Lower lobe of right lung (tissue), 2 donors: ENCODE data around the gene TNFRSF8. TPM values are rescaled to one million over a fixed set of nuclear protein-coding genes. Genes with fewer than 3 reads are reported as not detected.

Source experiments
- ATAC-seq, 2 donors: fragments of 200-7000 bp; cut with Tn5 transposase; one replicate each; pipeline ENCODE4 v1.9.1; 2020 to 2022; ENCODE audit warnings: mild to moderate bottlenecking in 2 of 2, moderate library complexity in 2 of 2
- DNase-seq: peaks from one replicate; pipeline ENCODE4 v3.0.0-alpha.2; 2020
- H3K27ac ChIP-seq: fragments of 200-600 bp; one replicate; pipeline ENCODE4 v1.8.0; 2022
- H3K27me3 ChIP-seq: fragments of 200-600 bp; one replicate; pipeline ENCODE4 v1.8.0; 2022; ENCODE audit warnings: low read depth
- H3K36me3 ChIP-seq: fragments of 200-600 bp; one replicate; pipeline ENCODE4 v1.8.0; 2022; ENCODE audit warnings: mild to moderate bottlenecking
- H3K4me1 ChIP-seq: fragments of 200-600 bp; one replicate; pipeline ENCODE4 v1.8.0; 2022
- H3K4me3 ChIP-seq: fragments of 200-600 bp; one replicate; pipeline ENCODE4 v1.8.0; 2022; ENCODE audit warnings: mild to moderate bottlenecking
- H3K9me3 ChIP-seq: fragments of 200-600 bp; one replicate; pipeline ENCODE4 v1.8.0; 2022
- CTCF ChIP-seq: fragments of 200-600 bp; IDR thresholded peaks from one replicate; pipeline ENCODE4 v1.8.0; 2022; ENCODE audit warnings: antibody characterized with exemption, mild to moderate bottlenecking
- intact Hi-C: fragments of 100-400 bp; cut with DNase I; formaldehyde crosslinking; loops from one replicate; pipeline ENCODE4 v1.11.0; 2022
- long read RNA-seq: library from polyadenylated mRNA; unstranded; transcript quantifications from one replicate; pipeline ENCODE4 v2.0.0, GENCODE V29; 2021
- total RNA-seq: library from RNA; stranded (reverse); fragmentation: NEBNext Ultra II Directional; extraction: Animal tissue kit (Norgen Biotek cat#: 25700); gene quantifications from one replicate; pipeline ENCODE4 v1.2.1, GENCODE V29; 2021
- donor health status: DM: no; HTN: yes; CAD: no; lungs with severe emphysema.

Gene TNFRSF8
- total RNA-seq: 2.7 TPM
- long read RNA-seq, partial matches to known transcripts: 1 of 5 reads
- long read RNA-seq, other reads (novel, unspliced or antisense): 0 of 5 reads

- peak within 1 kb of the TSS; percentile 6 for H3K4me3 ChIP-seq
- peaks cover 49% of the 10 kb centered on the region for H3K27me3 ChIP-seq
- intact Hi-C loops: no loop called here
- peaks cover 23% of the 10 kb centered on the region for H3K4me1 ChIP-seq
- H3K36me3 ChIP-seq: no peaks in the 10 kb centered on the region
- no peaks in the 10 kb centered on the region for H3K9me3 ChIP-seq
- TF ChIP-seq CTCF: no peak
- peak in 1 of 2 donors; percentile 23 for ATAC-seq
- no peak within 1 kb of the TSS for H3K27ac ChIP-seq
- no peak for DNase-seq
These were observed at the start of gene TNFRSF8 for GRCh38 chr1:12063141-12064072. TNFRSF8 (plus strand) TSS chr1:12063303; CDS start chr1:12063599, 296 bp downstream.

DNA sequence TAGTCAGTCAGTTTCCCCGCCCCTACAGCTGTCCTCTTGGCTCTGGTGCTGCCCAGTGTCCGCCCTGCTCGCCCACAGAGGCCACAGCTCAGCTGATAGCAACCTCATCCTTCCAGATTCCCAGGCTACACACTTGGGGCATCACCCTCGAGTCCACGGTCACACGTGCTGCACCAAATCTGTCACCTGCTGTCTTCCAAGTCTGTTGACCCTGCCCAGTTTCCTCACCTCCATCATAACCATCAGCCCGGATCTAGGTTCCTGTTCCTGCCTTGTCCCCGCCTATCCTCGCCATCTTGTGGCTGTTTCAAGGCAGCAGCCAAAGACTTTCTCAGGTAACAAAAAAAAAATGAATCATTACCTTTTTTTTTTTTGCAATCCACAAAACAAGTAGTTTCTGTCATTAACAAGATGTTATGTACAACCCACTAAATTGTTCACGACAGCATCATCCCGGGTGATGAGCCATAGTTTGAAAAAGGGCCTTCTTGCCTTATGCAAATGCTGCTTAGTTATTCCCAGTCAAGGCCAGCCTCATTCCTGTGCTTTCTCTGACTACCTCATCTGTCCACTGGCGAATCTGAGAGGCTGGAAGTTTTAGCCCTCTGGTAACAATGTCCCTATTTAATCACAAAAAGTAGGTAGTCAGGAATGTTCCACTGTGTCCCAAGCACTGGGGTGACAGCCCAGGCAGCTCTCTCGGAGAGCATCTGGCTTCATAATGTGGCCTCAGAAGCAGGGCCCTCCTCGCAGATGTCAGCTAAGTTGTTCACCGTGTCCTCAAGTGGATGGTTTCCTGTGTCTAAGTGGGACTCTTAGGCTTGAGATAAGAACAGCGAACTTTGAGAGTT lies 48.7 kb upstream of the TNFRSF8 start:
- Histone ChIP-seq H3K27ac (peak overlapping the region; percentile 77), H3K36me3 (peaks cover 43% of the 10 kb centered on the region), H3K9me3 (no peaks in the 10 kb centered on the region), H3K4me1 (peaks cover 13% of the 10 kb centered on the region), H3K4me3 (no peak overlapping the region), H3K27me3 (no peaks in the 10 kb centered on the region)
- no peak for TF ChIP-seq CTCF
- ATAC-seq (peak; percentile 68 to 73), DNase-seq (peak; percentile 71)
- intact Hi-C loops: no loop called here

GRCh38 chr1:12015001-12015491 lies 48.1 kb upstream of the TNFRSF8 start:
- TF ChIP-seq CTCF: no peak
- peak in 1 of 2 donors; percentile 29 for ATAC-seq
- Histone ChIP-seq H3K27ac (peak overlapping the region; percentile 77), H3K4me3 (no peak overlapping the region), H3K36me3 (peaks cover 36% of the 10 kb centered on the region), H3K9me3 (no peaks in the 10 kb centered on the region), H3K4me1 (peaks cover 16% of the 10 kb centered on the region), H3K27me3 (no peaks in the 10 kb centered on the region)
- intact Hi-C loops: no loop called here
- no peak for DNase-seq

- intact Hi-C loops: no loop called here
- Histone ChIP-seq H3K9me3 (no peaks in the 10 kb centered on the region), H3K36me3 (peaks cover 32% of the 10 kb centered on the region), H3K27ac (peak overlapping the region; percentile 77), H3K4me3 (no peak overlapping the region), H3K4me1 (peaks cover 20% of the 10 kb centered on the region), H3K27me3 (no peaks in the 10 kb centered on the region)
- peak; percentile 61 for DNase-seq
- peak in 1 of 2 donors; percentile 11 for ATAC-seq
- no peak for TF ChIP-seq CTCF
These were observed 47.6 kb upstream of the TNFRSF8 start for GRCh38 chr1:12015499-12015898.

DNA sequence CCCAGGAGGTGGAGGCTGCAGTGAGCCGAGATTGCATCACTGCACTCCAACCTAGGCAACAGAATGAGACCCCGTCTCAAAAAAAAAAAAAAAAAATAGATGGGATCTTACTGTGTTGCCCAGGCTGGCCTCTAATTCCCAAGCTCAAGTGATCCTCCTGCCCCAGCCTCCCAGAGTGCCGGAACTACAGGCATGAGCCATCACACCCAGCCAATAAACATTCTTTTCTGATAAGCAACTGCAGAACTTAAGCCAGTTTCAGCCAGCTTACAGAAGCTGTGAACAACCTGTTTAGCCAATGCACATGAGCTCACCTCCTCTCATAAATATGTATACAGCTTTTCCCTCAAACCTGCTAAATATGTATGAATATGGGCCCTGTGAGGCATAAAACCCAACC lies 46.9 kb upstream of the TNFRSF8 start:
- H3K9me3 ChIP-seq: no peaks in the 10 kb centered on the region
- ATAC-seq (no peak), DNase-seq (no peak)
- intact Hi-C loops: no loop called here
- no peaks in the 10 kb centered on the region for H3K27me3 ChIP-seq
- peaks cover 25% of the 10 kb centered on the region for H3K36me3 ChIP-seq
- H3K4me3 ChIP-seq: no peak overlapping the region
- H3K27ac ChIP-seq: no peak overlapping the region
- no peak for TF ChIP-seq CTCF
- peaks cover 23% of the 10 kb centered on the region for H3K4me1 ChIP-seq
